HepG2 (cell line): Measurements from ENCODE around the gene ZACN. TPM values are rescaled to one million over a fixed set of nuclear protein-coding genes. Genes with fewer than 3 reads are reported as not detected.
A peak's percentile ranks its signal among the peaks of the same experiment; 100 is the strongest.
"Not testable (repeated sequence)": the region's sequence is repeated elsewhere in the genome, so short reads cannot be mapped to it uniquely, and the experiment has no call there.

Source experiments
- ATAC-seq: fragments of 200-7000 bp; cut with Tn5 transposase; 3 replicates; pipeline ENCODE4 v1.9.1; 2020; ENCODE audit warnings: mild to moderate bottlenecking, moderate library complexity
- BruUV-seq: library from RNA; stranded (reverse); fragments of 400-500 nt; replicated peaks from 2 replicates; lab custom pipeline; 2021; lab: Mats Ljungman, UMichigan
- CTCF ChIA-PET: fragments of 300-600 bp; formaldehyde crosslinking; extraction: SDS; loops from one replicate; lab custom pipeline; 2021; ENCODE audit warnings: low total read pairs, inconsistent platforms, low intra/inter-chr PET ratio; lab: Yijun Ruan, JAX
- POLR2A ChIA-PET: fragments of 350-600 bp; sonication (Branson Sonifier 250); formaldehyde crosslinking; loops from one replicate; lab custom pipeline; 2020; ENCODE audit warnings: antibody characterized with exemption, inconsistent platforms; lab: Yijun Ruan, JAX
- DNase-seq: peaks from one replicate; pipeline ENCODE4 v3.0.0-alpha.2; 2015; ENCODE audit warnings: low spot score
- FAIRE-seq: peaks from 3 replicates; lab custom pipeline; 2011; peaks lifted over from hg19 to GRCh38; lab: Jason Lieb, UNC
- H2AFZ ChIP-seq: one replicate; pipeline ENCODE4 v1.6.1; 2011; ENCODE audit warnings: low read length, inconsistent platforms
- H3K27ac ChIP-seq: fragments of 300-600 bp; 3 replicates; pipeline ENCODE4 v1.8.0; 2011; ENCODE audit warnings: mixed run types, mild to moderate bottlenecking, mixed read lengths, low read length, inconsistent platforms; ENCODE audit not compliant: insufficient read depth; ENCODE audit errors: extremely low read length
- H3K27me3 ChIP-seq, 2 experiments: fragments of 200-600 bp in 1 of 2; 2 replicates in 1 of 2; 3 replicates in 1 of 2; pipeline versions ENCODE4 v1.6.0 to v1.8.0; 2011; ENCODE audit warnings: low read length in 2 of 2, mild to moderate bottlenecking in 2 of 2, moderate library complexity in 2 of 2, inconsistent platforms in 1 of 2; ENCODE audit not compliant: insufficient read depth in 2 of 2, control insufficient read depth in 1 of 2
- H3K36me3 ChIP-seq, 2 experiments: fragments of 200-600 bp in 1 of 2; replicated peaks in 1 of 2; 2 replicates in 1 of 2; 3 replicates in 1 of 2; pipeline versions ENCODE4 v1.5.1 to v1.8.0; 2011; ENCODE audit warnings: low read length in 2 of 2, inconsistent platforms in 1 of 2; ENCODE audit not compliant: insufficient read depth in 2 of 2, control insufficient read depth in 1 of 2
- H3K4me1 ChIP-seq: 2 replicates; pipeline ENCODE4 v1.5.1; 2012; ENCODE audit warnings: low read length, inconsistent platforms; ENCODE audit not compliant: insufficient read depth
- H3K4me2 ChIP-seq: 2 replicates; pipeline ENCODE4 v1.6.0; 2011; ENCODE audit warnings: low read depth, low read length, inconsistent platforms
- H3K4me3 ChIP-seq, 3 experiments: fragments of 200-600 bp in 1 of 3; sonication (generic), shearing (Covaris generic) in 1 of 3; replicated peaks in 1 of 3; 2 replicates each; pipeline ENCODE4 v1.5.1; 2011 to 2016; ENCODE audit warnings: low read length in 3 of 3, inconsistent platforms in 2 of 3, low read depth in 2 of 3, mild to moderate bottlenecking in 2 of 3, control low read depth in 1 of 3, mixed read lengths in 1 of 3; ENCODE audit not compliant: insufficient read depth in 1 of 3
- H3K79me2 ChIP-seq: one replicate; pipeline ENCODE4 v1.6.1; 2011; ENCODE audit warnings: low read length, inconsistent platforms; ENCODE audit not compliant: insufficient read depth
- H3K9ac ChIP-seq: 2 replicates; pipeline ENCODE4 v1.6.0; 2011; ENCODE audit warnings: mild to moderate bottlenecking, low read depth, low read length, inconsistent platforms; ENCODE audit not compliant: insufficient read depth
- H3K9me3 ChIP-seq: 2 replicates; pipeline ENCODE4 v1.5.1; 2012; ENCODE audit warnings: mild to moderate bottlenecking, low read length
- H4K20me1 ChIP-seq: 2 replicates; pipeline ENCODE4 v1.6.0; 2011; ENCODE audit warnings: inconsistent platforms, mild to moderate bottlenecking, low read length, moderate library complexity; ENCODE audit not compliant: insufficient read depth
- LCORL ChIP-seq, 2 experiments: fragments of 450-650 bp in 1 of 2; sonication (generic) in 1 of 2; formaldehyde crosslinking in 1 of 2; IDR thresholded peaks; 2 replicates each; pipeline versions ENCODE4 v1.5.0 to v1.6.1; 2017 to 2020; ENCODE audit warnings: antibody characterized with exemption in 1 of 2, missing genetic modification reagents in 1 of 2
- ZNF121 ChIP-seq: sonication (generic); formaldehyde crosslinking; IDR thresholded peaks from 2 replicates; pipeline ENCODE4 v1.5.0; 2020; ENCODE audit warnings: mild to moderate bottlenecking, missing genetic modification reagents
- WGBS: methylation state at CpG from one replicate; pipeline ENCODE4 v1.1.6; 2017; ENCODE audit warnings: low lambda C conversion rate; 5-methylcytosine and 5-hydroxymethylcytosine counted together
- in situ Hi-C: cut with HindIII; loops from 2 replicates; pipeline ENCODE4 v1.10.0; 2017; ENCODE audit warnings: low pct_unique_long_range_greater_than_20kb; ENCODE audit not compliant: extremely low pct_ligation_motif_present
- intact Hi-C: fragments of 100-400 bp; cut with micrococcal nuclease; formaldehyde crosslinking; loops from one replicate; pipeline ENCODE4 v1.10.0; 2022; ENCODE audit not compliant: unreplicated experiment
- polyA plus RNA-seq, 8 experiments: library from polyadenylated mRNA; depleted of rRNA in 3 of 8; stranded (reverse) in 7 of 8; unstranded in 1 of 8; fragments of >200 nt; fragmentation: Illumina TruSeq in 4 of 8; extraction: Trizol in 4 of 8; gene quantifications; 2 replicates each; pipeline versions ENCODE4 v1.2.1 to v1.2.3, GENCODE V29; 2011 to 2016; ENCODE audit warnings: low read depth in 4 of 8, missing spikeins in 1 of 8, mixed read lengths in 1 of 8; ENCODE audit not compliant: insufficient read depth in 1 of 8
- total RNA-seq, 5 experiments: library from RNA; depleted of rRNA; stranded (reverse); fragments of >200 nt; fragmentation: Illumina TruSeq; extraction: Trizol; gene quantifications; 2 replicates each; pipeline ENCODE4 v1.2.3, GENCODE V29; 2016; ENCODE audit warnings: low read depth in 1 of 5
- TF ChIP-seq, protein P1 (sequence below): sonication (generic); formaldehyde crosslinking; IDR thresholded peaks from 2 replicates; pipeline ENCODE4 v1.5.0; 2020; ENCODE audit warnings: mild to moderate bottlenecking, missing genetic modification reagents

Gene ZACN
- total and polyA plus RNA-seq, 2 of the 13 experiments (the other 11 are each of a cell fraction or from before 2014, with no cell fraction given): 0.11 to 0.15 TPM

DNA sequence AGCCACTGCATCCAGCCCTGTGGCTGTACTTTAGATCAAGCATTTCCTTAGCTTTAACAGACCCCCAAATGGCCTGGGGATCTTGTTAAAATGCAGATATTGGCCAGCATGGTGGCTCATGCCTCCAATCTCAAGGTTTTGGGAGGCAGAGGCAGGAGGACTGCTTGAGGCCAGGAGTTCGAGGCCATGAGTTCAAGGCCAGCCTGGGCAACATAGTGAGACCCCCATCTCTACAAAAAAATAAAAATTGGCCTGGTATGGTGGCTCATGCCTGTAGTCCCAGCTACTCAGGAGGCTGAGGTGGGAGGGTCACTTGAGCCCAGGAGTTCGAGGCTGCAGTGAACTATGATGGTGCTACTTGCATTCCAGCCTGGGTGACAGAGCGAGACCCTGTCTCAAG is 36.1 kb upstream of the ZACN start:
- H3K4me3 ChIP-seq, FAIRE-seq: not testable (repeated sequence)
- H3K36me3 ChIP-seq: peaks cover 58 to 94% of the 10 kb centered on the region in 2 experiments

DNA sequence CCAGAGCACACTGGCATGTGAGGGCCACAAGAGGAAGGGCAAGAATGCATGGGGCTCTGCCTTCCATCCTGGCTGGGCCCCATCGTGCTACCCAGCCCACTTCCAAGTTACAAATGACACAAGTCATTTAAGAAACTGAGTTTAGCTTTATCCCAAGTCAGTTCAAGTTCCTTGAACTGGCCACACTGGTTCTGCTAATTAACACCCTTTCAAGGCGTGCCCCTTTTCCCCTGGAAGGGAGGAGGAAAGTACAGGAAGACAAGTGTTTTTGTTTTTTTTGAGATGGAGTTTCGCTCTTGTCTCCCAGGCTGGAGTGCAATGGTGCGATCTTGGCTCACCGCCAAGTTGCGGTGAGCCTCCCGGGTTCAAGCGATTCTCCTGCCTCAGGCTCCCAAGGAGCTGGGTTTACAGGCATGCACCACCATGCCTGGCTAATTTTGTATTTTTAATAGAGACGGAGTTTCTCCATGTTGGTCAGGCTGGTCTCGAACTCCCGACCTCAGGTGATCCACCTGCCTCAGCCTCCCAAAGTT is 34.4 kb upstream of the ZACN start:
- H4K20me1 ChIP-seq; in situ Hi-C loops; H3K4me3 ChIP-seq; DNase-seq; H3K27me3 ChIP-seq; BruUV-seq; H2AFZ ChIP-seq; intact Hi-C loops; H3K4me1 ChIP-seq; POLR2A ChIA-PET; ATAC-seq; CTCF ChIA-PET; H3K9ac ChIP-seq; H3K79me2 ChIP-seq; H3K9me3 ChIP-seq; FAIRE-seq; H3K27ac ChIP-seq; H3K4me2 ChIP-seq; TF ChIP-seq LCORL (CRISPR knock-in tag; IDR thresholded peaks at IDR 0.05): not testable (repeated sequence)
- WGBS: 97% methylated on average over 11 of the region's 11 CpGs
- peaks cover 65 to 94% of the 10 kb centered on the region in 2 experiments for H3K36me3 ChIP-seq
- peak; percentile 84 for TF ChIP-seq LCORL (IDR thresholded peaks at IDR 0.05)

More for the DNA sequence above, 36.1 kb upstream of the ZACN start:
- ATAC-seq, intact Hi-C loops: not testable (repeated sequence)
- TF ChIP-seq, protein P1, sequence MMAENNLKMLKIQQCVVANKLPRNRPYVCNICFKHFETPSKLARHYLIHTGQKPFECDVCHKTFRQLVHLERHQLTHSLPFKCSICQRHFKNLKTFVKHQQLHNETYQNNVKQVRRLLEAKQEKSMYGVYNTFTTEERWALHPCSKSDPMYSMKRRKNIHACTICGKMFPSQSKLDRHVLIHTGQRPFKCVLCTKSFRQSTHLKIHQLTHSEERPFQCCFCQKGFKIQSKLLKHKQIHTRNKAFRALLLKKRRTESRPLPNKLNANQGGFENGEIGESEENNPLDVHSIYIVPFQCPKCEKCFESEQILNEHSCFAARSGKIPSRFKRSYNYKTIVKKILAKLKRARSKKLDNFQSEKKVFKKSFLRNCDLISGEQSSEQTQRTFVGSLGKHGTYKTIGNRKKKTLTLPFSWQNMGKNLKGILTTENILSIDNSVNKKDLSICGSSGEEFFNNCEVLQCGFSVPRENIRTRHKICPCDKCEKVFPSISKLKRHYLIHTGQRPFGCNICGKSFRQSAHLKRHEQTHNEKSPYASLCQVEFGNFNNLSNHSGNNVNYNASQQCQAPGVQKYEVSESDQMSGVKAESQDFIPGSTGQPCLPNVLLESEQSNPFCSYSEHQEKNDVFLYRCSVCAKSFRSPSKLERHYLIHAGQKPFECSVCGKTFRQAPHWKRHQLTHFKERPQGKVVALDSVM (CRISPR knock-in tag): 0 out of 2 replicates have a peak, but pooled peaks have one; percentile 41
- 0 out of 2 replicates have a peak, but pooled peaks have one; percentile 35 for TF ChIP-seq ZNF121 (CRISPR knock-in tag)
- TF ChIP-seq, all 625 proteins: peak for 2; not testable (repeated sequence) for 623
- WGBS: 96% methylated on average over 3 of the region's 3 CpGs
- H3K9me3 ChIP-seq, H2AFZ ChIP-seq, H3K27me3 ChIP-seq, CTCF ChIA-PET, POLR2A ChIA-PET, BruUV-seq, H3K4me1 ChIP-seq, H3K4me2 ChIP-seq, H4K20me1 ChIP-seq, DNase-seq, H3K79me2 ChIP-seq, H3K27ac ChIP-seq, H3K9ac ChIP-seq, in situ Hi-C loops: not testable (repeated sequence)
